WTC11 (cell line): ENCODE measurements around the gene RASL11B. TPM values are rescaled to one million over a fixed set of nuclear protein-coding genes. Genes with fewer than 3 reads are reported as not detected.

Source experiments
- ATAC-seq: fragments of 200-7000 bp; cut with Tn5 transposase; 2 replicates; pipeline ENCODE4 v1.10.0; 2021; ENCODE audit warnings: mild to moderate bottlenecking, moderate library complexity
- CTCF ChIA-PET: fragments of 300-600 bp; sonication (Branson Sonifier 250); formaldehyde crosslinking; loops from one replicate; lab custom pipeline; 2021; ENCODE audit warnings: antibody characterized with exemption; lab: Charles Lee
- POLR2A ChIA-PET: fragments of 350-600 bp; sonication (Branson Sonifier 250); formaldehyde crosslinking; loops from one replicate; lab custom pipeline; 2021; ENCODE audit warnings: antibody characterized with exemption; lab: Charles Lee
- DNase-seq: peaks from one replicate; pipeline ENCODE4 v3.0.0; 2021; ENCODE audit warnings: low spot score
- H3K27ac Mint-ChIP-seq: 2 replicates; pipeline ENCODE4 v1.8.0; 2021; ENCODE audit warnings: mixed read lengths
- H3K27me3 Mint-ChIP-seq: 2 replicates; pipeline ENCODE4 v1.8.0; 2021; ENCODE audit warnings: low read depth, mild to moderate bottlenecking, moderate library complexity, mixed read lengths
- H3K36me3 Mint-ChIP-seq: 2 replicates; pipeline ENCODE4 v1.8.0; 2021; ENCODE audit warnings: mixed read lengths
- H3K4me1 Mint-ChIP-seq: 2 replicates; pipeline ENCODE4 v1.8.0; 2022; ENCODE audit warnings: mixed read lengths
- H3K4me3 Mint-ChIP-seq: 2 replicates; pipeline ENCODE4 v1.8.0; 2021; ENCODE audit warnings: mild to moderate bottlenecking, moderate library complexity, mixed read lengths
- H3K9me3 Mint-ChIP-seq: 2 replicates; pipeline ENCODE4 v1.8.0; 2021; ENCODE audit warnings: mixed read lengths
- ESRRA ChIP-seq: sonication (generic); formaldehyde crosslinking; IDR thresholded peaks from 2 replicates; pipeline ENCODE4 v1.8.1; 2022; ENCODE audit warnings: mild to moderate bottlenecking, missing genetic modification reagents, borderline replicate concordance
- ETV6 ChIP-seq: sonication (generic); formaldehyde crosslinking; IDR thresholded peaks from 2 replicates; pipeline ENCODE4 v1.8.1; 2022; ENCODE audit warnings: mild to moderate bottlenecking, missing genetic modification reagents
- GABPB1 ChIP-seq: sonication (generic); formaldehyde crosslinking; IDR thresholded peaks from 2 replicates; pipeline ENCODE4 v1.8.1; 2023; ENCODE audit warnings: mild to moderate bottlenecking, missing genetic modification reagents
- IRF2 ChIP-seq: sonication (generic); formaldehyde crosslinking; IDR thresholded peaks from 2 replicates; pipeline ENCODE4 v1.8.0; 2022; ENCODE audit warnings: low read depth, missing genetic modification reagents, borderline replicate concordance
- NFE2L1 ChIP-seq: sonication (generic); formaldehyde crosslinking; IDR thresholded peaks from 2 replicates; pipeline ENCODE4 v1.8.1; 2023; ENCODE audit warnings: missing genetic modification reagents
- NFYB ChIP-seq: sonication (generic); formaldehyde crosslinking; conservative IDR thresholded peaks from 2 replicates; pipeline ENCODE4 v1.8.0; 2022; ENCODE audit warnings: low read depth, missing genetic modification reagents
- RELA ChIP-seq: sonication (generic); formaldehyde crosslinking; IDR thresholded peaks from 2 replicates; pipeline ENCODE4 v1.8.1; 2022; ENCODE audit warnings: missing genetic modification reagents, mild to moderate bottlenecking, borderline replicate concordance
- RORB ChIP-seq: fragments of 250-450 bp; sonication (Bioruptor Pico); IDR thresholded peaks from 2 replicates; pipeline ENCODE4 v1.9.0; 2021; ENCODE audit warnings: mild to moderate bottlenecking
- SMAD4 ChIP-seq: sonication (generic); formaldehyde crosslinking; IDR thresholded peaks from 2 replicates; pipeline ENCODE4 v1.8.0; 2022; ENCODE audit warnings: mild to moderate bottlenecking, missing genetic modification reagents
- TEAD4 ChIP-seq: sonication (generic); formaldehyde crosslinking; IDR thresholded peaks from 2 replicates; pipeline ENCODE4 v1.8.0; 2022; ENCODE audit warnings: mild to moderate bottlenecking, missing genetic modification reagents
- ZBTB21 ChIP-seq: sonication (generic); formaldehyde crosslinking; IDR thresholded peaks from 2 replicates; pipeline ENCODE4 v1.8.1; 2023; ENCODE audit warnings: mild to moderate bottlenecking, missing genetic modification reagents, borderline replicate concordance
- ZNF121 ChIP-seq: sonication (generic); formaldehyde crosslinking; IDR thresholded peaks from 2 replicates; pipeline ENCODE4 v1.8.0; 2023; ENCODE audit warnings: missing genetic modification reagents
- ZNF138 ChIP-seq: sonication (generic); formaldehyde crosslinking; conservative IDR thresholded peaks from 2 replicates; pipeline ENCODE4 v1.8.1; 2022; ENCODE audit warnings: mild to moderate bottlenecking, moderate library complexity, missing genetic modification reagents
- total RNA-seq: library from RNA; stranded (reverse); gene quantifications from 3 replicates; pipeline ENCODE4 v1.2.3, GENCODE V29; 2021
- TF ChIP-seq, protein P1 (sequence below): sonication (generic); formaldehyde crosslinking; IDR thresholded peaks from 2 replicates; pipeline ENCODE4 v1.8.1; 2022; ENCODE audit warnings: mild to moderate bottlenecking, moderate library complexity, missing genetic modification reagents
- TF ChIP-seq, protein P2 (sequence below): fragments of 250-450 bp; sonication (Bioruptor Pico); IDR thresholded peaks from 2 replicates; pipeline ENCODE4 v1.9.0; 2021; ENCODE audit warnings: mild to moderate bottlenecking
- TF ChIP-seq, protein P3 (sequence below): fragments of 250-450 bp; sonication (Bioruptor Pico); IDR thresholded peaks from 2 replicates; pipeline ENCODE4 v1.9.0; 2021; ENCODE audit warnings: mild to moderate bottlenecking, borderline replicate concordance
- TF ChIP-seq, protein P4 (sequence below): sonication (generic); formaldehyde crosslinking; IDR thresholded peaks from 2 replicates; pipeline ENCODE4 v1.8.0; 2022; ENCODE audit warnings: mild to moderate bottlenecking, missing genetic modification reagents
- TF ChIP-seq, protein P5 (sequence below): sonication (generic); formaldehyde crosslinking; IDR thresholded peaks from 2 replicates; pipeline ENCODE4 v1.8.0; 2022; ENCODE audit warnings: mild to moderate bottlenecking, missing genetic modification reagents
- TF ChIP-seq, protein P6 (sequence below): sonication (generic); formaldehyde crosslinking; IDR thresholded peaks from 2 replicates; pipeline ENCODE4 v1.8.0; 2023; ENCODE audit warnings: missing genetic modification reagents
- TF ChIP-seq, protein P7 (sequence below): sonication (generic); formaldehyde crosslinking; IDR thresholded peaks from 2 replicates; pipeline ENCODE4 v1.8.1; 2023; ENCODE audit warnings: mild to moderate bottlenecking, missing genetic modification reagents

RASL11B gene
- total RNA-seq, 1 experiment from 2014 or later: 58.5 TPM

DNA sequence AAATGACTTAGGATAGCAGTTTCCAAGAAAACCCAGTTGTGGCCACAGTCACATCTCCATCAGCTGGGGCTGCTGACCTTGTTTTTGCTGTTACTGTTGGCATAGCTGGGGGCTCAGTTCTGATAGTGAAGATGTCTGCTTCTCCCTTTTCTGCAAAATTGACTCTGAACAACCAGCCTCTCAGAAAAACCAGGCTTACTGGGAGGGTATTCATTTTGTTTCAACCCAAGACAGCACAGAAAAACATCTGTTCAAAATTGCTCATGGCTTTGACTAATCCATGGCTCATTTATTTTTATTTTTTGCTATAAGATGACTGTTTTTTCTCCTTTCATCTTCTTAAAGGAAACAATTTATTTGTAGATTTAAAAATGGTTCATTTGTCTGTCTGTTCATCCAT, 53.1 kb downstream of the RASL11B start:
- no peaks in the 10 kb centered on the region for H3K27me3 Mint-ChIP-seq
- H3K4me3 Mint-ChIP-seq: no peak overlapping the region
- no peak for TF ChIP-seq SMAD4 (CRISPR knock-in tag)
- no peak for TF ChIP-seq ETV6 (CRISPR knock-in tag)
- TF ChIP-seq, protein P1, sequence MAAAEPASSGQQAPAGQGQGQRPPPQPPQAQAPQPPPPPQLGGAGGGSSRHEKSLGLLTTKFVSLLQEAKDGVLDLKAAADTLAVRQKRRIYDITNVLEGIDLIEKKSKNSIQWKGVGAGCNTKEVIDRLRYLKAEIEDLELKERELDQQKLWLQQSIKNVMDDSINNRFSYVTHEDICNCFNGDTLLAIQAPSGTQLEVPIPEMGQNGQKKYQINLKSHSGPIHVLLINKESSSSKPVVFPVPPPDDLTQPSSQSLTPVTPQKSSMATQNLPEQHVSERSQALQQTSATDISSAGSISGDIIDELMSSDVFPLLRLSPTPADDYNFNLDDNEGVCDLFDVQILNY: no peak
- TF ChIP-seq, protein P2, sequence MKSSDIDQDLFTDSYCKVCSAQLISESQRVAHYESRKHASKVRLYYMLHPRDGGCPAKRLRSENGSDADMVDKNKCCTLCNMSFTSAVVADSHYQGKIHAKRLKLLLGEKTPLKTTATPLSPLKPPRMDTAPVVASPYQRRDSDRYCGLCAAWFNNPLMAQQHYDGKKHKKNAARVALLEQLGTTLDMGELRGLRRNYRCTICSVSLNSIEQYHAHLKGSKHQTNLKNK: no peak
- TF ChIP-seq ZBTB21 (CRISPR knock-in tag): no peak
- no peak for TF ChIP-seq ZNF121 (CRISPR knock-in tag)
- TF ChIP-seq TEAD4: no peak
- TF ChIP-seq, protein P3, sequence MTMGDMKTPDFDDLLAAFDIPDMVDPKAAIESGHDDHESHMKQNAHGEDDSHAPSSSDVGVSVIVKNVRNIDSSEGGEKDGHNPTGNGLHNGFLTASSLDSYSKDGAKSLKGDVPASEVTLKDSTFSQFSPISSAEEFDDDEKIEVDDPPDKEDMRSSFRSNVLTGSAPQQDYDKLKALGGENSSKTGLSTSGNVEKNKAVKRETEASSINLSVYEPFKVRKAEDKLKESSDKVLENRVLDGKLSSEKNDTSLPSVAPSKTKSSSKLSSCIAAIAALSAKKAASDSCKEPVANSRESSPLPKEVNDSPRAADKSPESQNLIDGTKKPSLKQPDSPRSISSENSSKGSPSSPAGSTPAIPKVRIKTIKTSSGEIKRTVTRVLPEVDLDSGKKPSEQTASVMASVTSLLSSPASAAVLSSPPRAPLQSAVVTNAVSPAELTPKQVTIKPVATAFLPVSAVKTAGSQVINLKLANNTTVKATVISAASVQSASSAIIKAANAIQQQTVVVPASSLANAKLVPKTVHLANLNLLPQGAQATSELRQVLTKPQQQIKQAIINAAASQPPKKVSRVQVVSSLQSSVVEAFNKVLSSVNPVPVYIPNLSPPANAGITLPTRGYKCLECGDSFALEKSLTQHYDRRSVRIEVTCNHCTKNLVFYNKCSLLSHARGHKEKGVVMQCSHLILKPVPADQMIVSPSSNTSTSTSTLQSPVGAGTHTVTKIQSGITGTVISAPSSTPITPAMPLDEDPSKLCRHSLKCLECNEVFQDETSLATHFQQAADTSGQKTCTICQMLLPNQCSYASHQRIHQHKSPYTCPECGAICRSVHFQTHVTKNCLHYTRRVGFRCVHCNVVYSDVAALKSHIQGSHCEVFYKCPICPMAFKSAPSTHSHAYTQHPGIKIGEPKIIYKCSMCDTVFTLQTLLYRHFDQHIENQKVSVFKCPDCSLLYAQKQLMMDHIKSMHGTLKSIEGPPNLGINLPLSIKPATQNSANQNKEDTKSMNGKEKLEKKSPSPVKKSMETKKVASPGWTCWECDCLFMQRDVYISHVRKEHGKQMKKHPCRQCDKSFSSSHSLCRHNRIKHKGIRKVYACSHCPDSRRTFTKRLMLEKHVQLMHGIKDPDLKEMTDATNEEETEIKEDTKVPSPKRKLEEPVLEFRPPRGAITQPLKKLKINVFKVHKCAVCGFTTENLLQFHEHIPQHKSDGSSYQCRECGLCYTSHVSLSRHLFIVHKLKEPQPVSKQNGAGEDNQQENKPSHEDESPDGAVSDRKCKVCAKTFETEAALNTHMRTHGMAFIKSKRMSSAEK (CRISPR knock-in tag): no peak
- TF ChIP-seq, protein P4, sequence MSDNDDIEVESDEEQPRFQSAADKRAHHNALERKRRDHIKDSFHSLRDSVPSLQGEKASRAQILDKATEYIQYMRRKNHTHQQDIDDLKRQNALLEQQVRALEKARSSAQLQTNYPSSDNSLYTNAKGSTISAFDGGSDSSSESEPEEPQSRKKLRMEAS: no peak
- no peak for TF ChIP-seq ESRRA
- TF ChIP-seq IRF2: no peak
- TF ChIP-seq RELA (CRISPR knock-in tag): no peak
- no peak for TF ChIP-seq NFYB (CRISPR knock-in tag)
- TF ChIP-seq GABPB1 (CRISPR knock-in tag): no peak
- TF ChIP-seq, protein P5, sequence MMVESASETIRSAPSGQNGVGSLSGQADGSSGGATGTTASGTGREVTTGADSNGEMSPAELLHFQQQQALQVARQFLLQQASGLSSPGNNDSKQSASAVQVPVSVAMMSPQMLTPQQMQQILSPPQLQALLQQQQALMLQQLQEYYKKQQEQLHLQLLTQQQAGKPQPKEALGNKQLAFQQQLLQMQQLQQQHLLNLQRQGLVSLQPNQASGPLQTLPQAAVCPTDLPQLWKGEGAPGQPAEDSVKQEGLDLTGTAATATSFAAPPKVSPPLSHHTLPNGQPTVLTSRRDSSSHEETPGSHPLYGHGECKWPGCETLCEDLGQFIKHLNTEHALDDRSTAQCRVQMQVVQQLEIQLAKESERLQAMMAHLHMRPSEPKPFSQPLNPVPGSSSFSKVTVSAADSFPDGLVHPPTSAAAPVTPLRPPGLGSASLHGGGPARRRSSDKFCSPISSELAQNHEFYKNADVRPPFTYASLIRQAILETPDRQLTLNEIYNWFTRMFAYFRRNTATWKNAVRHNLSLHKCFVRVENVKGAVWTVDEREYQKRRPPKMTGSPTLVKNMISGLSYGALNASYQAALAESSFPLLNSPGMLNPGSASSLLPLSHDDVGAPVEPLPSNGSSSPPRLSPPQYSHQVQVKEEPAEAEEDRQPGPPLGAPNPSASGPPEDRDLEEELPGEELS: no peak
- TF ChIP-seq ZNF138 (CRISPR knock-in tag): no peak
- no peak for TF ChIP-seq NFE2L1 (CRISPR knock-in tag)
- TF ChIP-seq RORB (CRISPR knock-in tag): no peak
- TF ChIP-seq, protein P6, sequence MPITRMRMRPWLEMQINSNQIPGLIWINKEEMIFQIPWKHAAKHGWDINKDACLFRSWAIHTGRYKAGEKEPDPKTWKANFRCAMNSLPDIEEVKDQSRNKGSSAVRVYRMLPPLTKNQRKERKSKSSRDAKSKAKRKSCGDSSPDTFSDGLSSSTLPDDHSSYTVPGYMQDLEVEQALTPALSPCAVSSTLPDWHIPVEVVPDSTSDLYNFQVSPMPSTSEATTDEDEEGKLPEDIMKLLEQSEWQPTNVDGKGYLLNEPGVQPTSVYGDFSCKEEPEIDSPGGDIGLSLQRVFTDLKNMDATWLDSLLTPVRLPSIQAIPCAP (CRISPR knock-in tag): no peak
- TF ChIP-seq, protein P7, sequence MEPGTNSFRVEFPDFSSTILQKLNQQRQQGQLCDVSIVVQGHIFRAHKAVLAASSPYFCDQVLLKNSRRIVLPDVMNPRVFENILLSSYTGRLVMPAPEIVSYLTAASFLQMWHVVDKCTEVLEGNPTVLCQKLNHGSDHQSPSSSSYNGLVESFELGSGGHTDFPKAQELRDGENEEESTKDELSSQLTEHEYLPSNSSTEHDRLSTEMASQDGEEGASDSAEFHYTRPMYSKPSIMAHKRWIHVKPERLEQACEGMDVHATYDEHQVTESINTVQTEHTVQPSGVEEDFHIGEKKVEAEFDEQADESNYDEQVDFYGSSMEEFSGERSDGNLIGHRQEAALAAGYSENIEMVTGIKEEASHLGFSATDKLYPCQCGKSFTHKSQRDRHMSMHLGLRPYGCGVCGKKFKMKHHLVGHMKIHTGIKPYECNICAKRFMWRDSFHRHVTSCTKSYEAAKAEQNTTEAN (CRISPR knock-in tag): no peak
- peaks cover 32% of the 10 kb centered on the region for H3K4me1 Mint-ChIP-seq
- POLR2A ChIA-PET: no interaction called here
- no peak overlapping the region for H3K27ac Mint-ChIP-seq
- H3K36me3 Mint-ChIP-seq: no peaks in the 10 kb centered on the region
- ATAC-seq (no peak), DNase-seq (no peak)
- H3K9me3 Mint-ChIP-seq: no peaks in the 10 kb centered on the region
- CTCF ChIA-PET: interaction anchor here (1.0 kb wide), 1 partner anchor 175 kb away, joined by 3 read pairs; no protein-coding TSS in a partner anchor
